HepG2 (cell line): ENCODE results near the gene IMPACT. TPM values are rescaled to one million over a fixed set of nuclear protein-coding genes. Genes with fewer than 3 reads are reported as not detected.

ENCODE experiments used
- ATAC-seq: fragments of 200-7000 bp; cut with Tn5 transposase; 3 replicates; pipeline ENCODE4 v1.9.1; 2020; ENCODE audit warnings: mild to moderate bottlenecking, moderate library complexity
- BruUV-seq: library from RNA; stranded (reverse); fragments of 400-500 nt; replicated peaks from 2 replicates; lab custom pipeline; 2021; lab: Mats Ljungman, UMichigan
- CTCF ChIA-PET: fragments of 300-600 bp; formaldehyde crosslinking; extraction: SDS; loops from one replicate; lab custom pipeline; 2021; ENCODE audit warnings: low total read pairs, inconsistent platforms, low intra/inter-chr PET ratio; lab: Yijun Ruan, JAX
- POLR2A ChIA-PET: fragments of 350-600 bp; sonication (Branson Sonifier 250); formaldehyde crosslinking; loops from one replicate; lab custom pipeline; 2020; ENCODE audit warnings: antibody characterized with exemption, inconsistent platforms; lab: Yijun Ruan, JAX
- DNase-seq: peaks from one replicate; pipeline ENCODE4 v3.0.0-alpha.2; 2015; ENCODE audit warnings: low spot score
- FAIRE-seq: peaks from 3 replicates; lab custom pipeline; 2011; peaks lifted over from hg19 to GRCh38; lab: Jason Lieb, UNC
- H2AFZ ChIP-seq: one replicate; pipeline ENCODE4 v1.6.1; 2011; ENCODE audit warnings: low read length, inconsistent platforms
- H3K27ac ChIP-seq: fragments of 300-600 bp; 3 replicates; pipeline ENCODE4 v1.8.0; 2011; ENCODE audit warnings: mixed run types, mild to moderate bottlenecking, mixed read lengths, low read length, inconsistent platforms; ENCODE audit not compliant: insufficient read depth; ENCODE audit errors: extremely low read length
- H3K27me3 ChIP-seq, 2 experiments: fragments of 200-600 bp in 1 of 2; 2 replicates in 1 of 2; 3 replicates in 1 of 2; pipeline versions ENCODE4 v1.6.0 to v1.8.0; 2011; ENCODE audit warnings: low read length in 2 of 2, mild to moderate bottlenecking in 2 of 2, moderate library complexity in 2 of 2, inconsistent platforms in 1 of 2; ENCODE audit not compliant: insufficient read depth in 2 of 2, control insufficient read depth in 1 of 2
- H3K36me3 ChIP-seq, 2 experiments: fragments of 200-600 bp in 1 of 2; replicated peaks in 1 of 2; 2 replicates in 1 of 2; 3 replicates in 1 of 2; pipeline versions ENCODE4 v1.5.1 to v1.8.0; 2011; ENCODE audit warnings: low read length in 2 of 2, inconsistent platforms in 1 of 2; ENCODE audit not compliant: insufficient read depth in 2 of 2, control insufficient read depth in 1 of 2
- H3K4me1 ChIP-seq: 2 replicates; pipeline ENCODE4 v1.5.1; 2012; ENCODE audit warnings: low read length, inconsistent platforms; ENCODE audit not compliant: insufficient read depth
- H3K4me2 ChIP-seq: 2 replicates; pipeline ENCODE4 v1.6.0; 2011; ENCODE audit warnings: low read depth, low read length, inconsistent platforms
- H3K4me3 ChIP-seq, 3 experiments: fragments of 200-600 bp in 1 of 3; sonication (generic), shearing (Covaris generic) in 1 of 3; replicated peaks in 1 of 3; 2 replicates each; pipeline ENCODE4 v1.5.1; 2011 to 2016; ENCODE audit warnings: low read length in 3 of 3, inconsistent platforms in 2 of 3, low read depth in 2 of 3, mild to moderate bottlenecking in 2 of 3, control low read depth in 1 of 3, mixed read lengths in 1 of 3; ENCODE audit not compliant: insufficient read depth in 1 of 3
- H3K79me2 ChIP-seq: one replicate; pipeline ENCODE4 v1.6.1; 2011; ENCODE audit warnings: low read length, inconsistent platforms; ENCODE audit not compliant: insufficient read depth
- H3K9ac ChIP-seq: 2 replicates; pipeline ENCODE4 v1.6.0; 2011; ENCODE audit warnings: mild to moderate bottlenecking, low read depth, low read length, inconsistent platforms; ENCODE audit not compliant: insufficient read depth
- H3K9me3 ChIP-seq: 2 replicates; pipeline ENCODE4 v1.5.1; 2012; ENCODE audit warnings: mild to moderate bottlenecking, low read length
- H4K20me1 ChIP-seq: 2 replicates; pipeline ENCODE4 v1.6.0; 2011; ENCODE audit warnings: inconsistent platforms, mild to moderate bottlenecking, low read length, moderate library complexity; ENCODE audit not compliant: insufficient read depth
- ATF1 ChIP-seq: IDR thresholded peaks from 2 replicates; pipeline ENCODE4 v1.6.1; 2016; ENCODE audit warnings: mild to moderate bottlenecking, control low read depth
- FUBP1 ChIP-seq: sonication (generic); formaldehyde crosslinking; IDR thresholded peaks from 2 replicates; pipeline ENCODE4 v1.5.1; 2020; ENCODE audit warnings: missing genetic modification reagents, mild to moderate bottlenecking, borderline replicate concordance
- GPN1 ChIP-seq: sonication (generic); formaldehyde crosslinking; IDR thresholded peaks from 2 replicates; pipeline ENCODE4 v1.5.1; 2020; ENCODE audit warnings: missing genetic modification reagents, borderline replicate concordance
- HCFC1 ChIP-seq: fragments of 150-350 bp; IDR thresholded peaks from 2 replicates; pipeline ENCODE4 v1.6.1; 2014; ENCODE audit warnings: low read depth, low read length
- HMGXB4 ChIP-seq, 2 experiments: sonication (generic) in 1 of 2; formaldehyde crosslinking in 1 of 2; IDR thresholded peaks; 2 replicates each; pipeline versions ENCODE4 v1.4.0 to v1.6.1; 2018 to 2020; ENCODE audit warnings: missing genetic modification reagents in 2 of 2, borderline replicate concordance in 1 of 2, low read depth in 1 of 2, mild to moderate bottlenecking in 1 of 2, missing biosample characterization in 1 of 2
- HNRNPUL1 ChIP-seq: fragments of 200-400 bp; formaldehyde crosslinking; IDR thresholded peaks from 2 replicates; pipeline ENCODE4 v1.6.1; 2017; ENCODE audit warnings: low read depth, mild to moderate bottlenecking, low read length, moderate library complexity
- KAT7 ChIP-seq: IDR thresholded peaks from 2 replicates; pipeline ENCODE4 v1.6.1; 2018; ENCODE audit warnings: borderline replicate concordance, missing compliant biosample characterization
- MLX ChIP-seq: IDR thresholded peaks from 2 replicates; pipeline ENCODE4 v1.6.1; 2016
- NCOA2 ChIP-seq: sonication (generic); formaldehyde crosslinking; IDR thresholded peaks from 2 replicates; pipeline ENCODE4 v1.8.0; 2022; ENCODE audit warnings: inconsistent platforms
- NFIB ChIP-seq: sonication (generic); formaldehyde crosslinking; IDR thresholded peaks from 2 replicates; pipeline ENCODE4 v1.9.0; 2021; ENCODE audit warnings: missing genetic modification reagents, mild to moderate bottlenecking, borderline replicate concordance
- PAX8 ChIP-seq: sonication (generic); formaldehyde crosslinking; IDR thresholded peaks from 2 replicates; pipeline ENCODE4 v1.8.0; 2022; ENCODE audit warnings: mild to moderate bottlenecking, missing genetic modification reagents, borderline replicate concordance
- POGZ ChIP-seq: sonication (generic); formaldehyde crosslinking; IDR thresholded peaks from 2 replicates; pipeline ENCODE4 v1.4.0; 2020; ENCODE audit warnings: mild to moderate bottlenecking, missing genetic modification reagents
- RFXANK ChIP-seq: IDR thresholded peaks from 2 replicates; pipeline ENCODE4 v1.6.1; 2016
- ZFP90 ChIP-seq: sonication (generic); formaldehyde crosslinking; IDR thresholded peaks from 2 replicates; pipeline ENCODE4 v1.8.0; 2022; ENCODE audit warnings: missing genetic modification reagents, mild to moderate bottlenecking, inconsistent platforms, borderline replicate concordance
- ZNF143 ChIP-seq: sonication (generic); formaldehyde crosslinking; IDR thresholded peaks from 2 replicates; pipeline ENCODE4 v1.4.0; 2020; ENCODE audit warnings: missing genetic modification reagents
- ZNF546 ChIP-seq: sonication (generic); formaldehyde crosslinking; conservative IDR thresholded peaks from 2 replicates; pipeline ENCODE4 v1.8.1; 2023; ENCODE audit warnings: mild to moderate bottlenecking, missing genetic modification reagents
- ZNF777 ChIP-seq: sonication (generic); formaldehyde crosslinking; IDR thresholded peaks from 2 replicates; pipeline ENCODE4 v1.4.0; 2020; ENCODE audit warnings: missing genetic modification reagents
- ZNF841 ChIP-seq: sonication (generic); formaldehyde crosslinking; IDR thresholded peaks from 2 replicates; pipeline ENCODE4 v1.8.1; 2023; ENCODE audit warnings: missing genetic modification reagents, borderline replicate concordance
- WGBS: methylation state at CpG from one replicate; pipeline ENCODE4 v1.1.6; 2017; ENCODE audit warnings: low lambda C conversion rate; 5-methylcytosine and 5-hydroxymethylcytosine counted together
- in situ Hi-C: cut with HindIII; loops from 2 replicates; pipeline ENCODE4 v1.10.0; 2017; ENCODE audit warnings: low pct_unique_long_range_greater_than_20kb; ENCODE audit not compliant: extremely low pct_ligation_motif_present
- intact Hi-C: fragments of 100-400 bp; cut with micrococcal nuclease; formaldehyde crosslinking; loops from one replicate; pipeline ENCODE4 v1.10.0; 2022; ENCODE audit not compliant: unreplicated experiment
- polyA plus RNA-seq, 8 experiments: library from polyadenylated mRNA; depleted of rRNA in 3 of 8; stranded (reverse) in 7 of 8; unstranded in 1 of 8; fragments of >200 nt; fragmentation: Illumina TruSeq in 4 of 8; extraction: Trizol in 4 of 8; gene quantifications; 2 replicates each; pipeline versions ENCODE4 v1.2.1 to v1.2.3, GENCODE V29; 2011 to 2016; ENCODE audit warnings: low read depth in 4 of 8, missing spikeins in 1 of 8, mixed read lengths in 1 of 8; ENCODE audit not compliant: insufficient read depth in 1 of 8
- total RNA-seq, 5 experiments: library from RNA; depleted of rRNA; stranded (reverse); fragments of >200 nt; fragmentation: Illumina TruSeq; extraction: Trizol; gene quantifications; 2 replicates each; pipeline ENCODE4 v1.2.3, GENCODE V29; 2016; ENCODE audit warnings: low read depth in 1 of 5

IMPACT gene
- total and polyA plus RNA-seq, 2 of the 13 experiments (the other 11 are each of a cell fraction or from before 2014, with no cell fraction given): 5.0 to 7.7 TPM

DNA sequence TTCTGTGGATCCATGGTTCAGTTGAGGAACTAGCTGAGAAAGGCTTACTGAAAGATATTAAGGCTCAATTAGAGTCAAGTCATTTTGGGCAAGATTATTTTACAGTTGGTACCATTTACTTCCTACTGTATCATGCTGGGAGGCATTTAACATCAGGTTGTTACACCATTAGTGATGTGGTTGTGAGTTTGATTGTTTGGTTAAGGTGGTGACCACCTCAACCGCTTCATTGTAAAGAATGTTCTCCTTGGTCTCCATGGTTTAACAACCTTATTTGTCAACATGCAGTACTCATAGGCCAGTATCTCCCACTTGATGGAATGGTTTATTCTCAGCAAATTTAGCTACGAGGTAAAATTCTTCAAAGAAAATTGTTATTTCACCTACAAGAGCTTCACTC, 68.1 kb downstream of the IMPACT start (continued):
- no peak for TF ChIP-seq FUBP1 (CRISPR knock-in tag)
- TF ChIP-seq ZNF777 (CRISPR knock-in tag): no peak
- no peak for TF ChIP-seq ZNF841 (CRISPR knock-in tag)
- TF ChIP-seq RFXANK (CRISPR knock-in tag): no peak
- no peak for TF ChIP-seq NFIB
- TF ChIP-seq NCOA2 (CRISPR knock-in tag): no peak
- no peak for TF ChIP-seq ZNF546 (CRISPR knock-in tag)
- no peak for TF ChIP-seq ZFP90
- no peak for TF ChIP-seq ZNF143 (CRISPR knock-in tag)

GRCh38 chr18:24497031-24497754, 70.7 kb downstream of the IMPACT start:
- H2AFZ ChIP-seq: no peak overlapping the region
- BruUV-seq: no TSS peak
- H3K9ac ChIP-seq: no peak overlapping the region
- H4K20me1 ChIP-seq: no peaks in the 10 kb centered on the region
- POLR2A ChIA-PET: no interaction called here
- H3K27me3 ChIP-seq: peaks cover 0 to 11% of the 10 kb centered on the region in 2 experiments; a peak in 2 of 5 replicates
- H3K36me3 ChIP-seq: no peaks in the 10 kb centered on the region
- TF ChIP-seq HMGXB4 (CRISPR knock-in tag; IDR thresholded peaks at IDR 0.05; ENCODE audit: borderline replicate concordance in 1 of 2, low read depth in 1 of 2): no peak
- TF ChIP-seq HNRNPUL1: no peak
- no peak for TF ChIP-seq KAT7 (CRISPR knock-in tag)
- no peak for TF ChIP-seq HCFC1
- TF ChIP-seq PAX8 (CRISPR knock-in tag): no peak
- TF ChIP-seq ATF1 (CRISPR knock-in tag): no peak
- no peak for TF ChIP-seq GPN1
- TF ChIP-seq POGZ (CRISPR knock-in tag): no peak
- no peak for TF ChIP-seq MLX (CRISPR knock-in tag)
- no peak overlapping the region for H3K4me2 ChIP-seq
- H3K4me1 ChIP-seq: no peaks in the 10 kb centered on the region
- WGBS: 40% methylated on average over 1 of the region's 1 CpG
- H3K27ac ChIP-seq: no peak overlapping the region
- H3K9me3 ChIP-seq: no peaks in the 10 kb centered on the region
- DNase-seq: no peak
- no peak overlapping the region for H3K4me3 ChIP-seq
- CTCF ChIA-PET: no interaction called here
- ATAC-seq: no peak
- in situ Hi-C loops (loop anchor here (25.0 kb wide), 2 partner anchors 90 to 240 kb away; no protein-coding TSS in a partner anchor), intact Hi-C loops (no loop called here)
- H3K79me2 ChIP-seq: no peaks in the 10 kb centered on the region
- no peak for FAIRE-seq
